Subcutaneous adipose tissue (tissue), 4 donors: ENCODE data around the gene CPT1B. TPM values are rescaled to one million over a fixed set of nuclear protein-coding genes. Genes with fewer than 3 reads are reported as not detected.

Experiments
- CTCF ChIP-seq: fragments of 450-650 bp; IDR thresholded peaks from one replicate; pipeline ENCODE4 v1.5.1; 2016; ENCODE audit warnings: low read depth, mild to moderate bottlenecking, control low read depth, antibody characterized with exemption, moderate library complexity
- total RNA-seq, 4 donors: library from RNA; depleted of rRNA; stranded (reverse); fragments of >200 nt; gene quantifications; one replicate each; pipeline ENCODE4 v1.1.0, GENCODE V29; 2016

The CPT1B gene
- total RNA-seq, 4 donors from 2014 or later = 7.8 to 20.3 (median 10.8) TPM

GRCh38 chr22:50563413-50564160, 14.6 kb downstream of the CPT1B start:
- TF ChIP-seq CTCF = no peak

GRCh38 chr22:50562523-50563412, 15.5 kb downstream of the CPT1B start, which contains the start of gene SYCE3:
SYCE3 (minus strand) TSS chr22:50562919; CDS start chr22:50556405, 6,514 bp downstream.
- TF ChIP-seq CTCF = no peak

- TF ChIP-seq CTCF = no peak
Observed at GRCh38 chr22:50561401-50562358, 16.5 kb downstream of the CPT1B start.

GRCh38 chr22:50560034-50560433, 18.2 kb downstream of the CPT1B start:
- no peak for TF ChIP-seq CTCF

- no peak for TF ChIP-seq CTCF
Observed at GRCh38 chr22:50556703-50557102, 21.5 kb downstream of the CPT1B start.

GRCh38 chr22:50553310-50553709, 24.9 kb downstream of the CPT1B start:
- TF ChIP-seq CTCF = no peak
